Keratinocyte (primary cell): ENCODE results near the gene B3GNT5. TPM values are rescaled to one million over a fixed set of nuclear protein-coding genes. Genes with fewer than 3 reads are reported as not detected.
A peak's percentile ranks its signal among the peaks of the same experiment; 100 is the strongest.

Experiments
- DNase-seq: peaks from one replicate; pipeline ENCODE4 v3.0.0-alpha.2; 2011; ENCODE audit warnings: low read depth, missing footprints, low spot score
- FAIRE-seq: peaks from 2 replicates; lab custom pipeline; 2011; peaks lifted over from hg19 to GRCh38; lab: Jason Lieb, UNC
- H2AFZ ChIP-seq: 2 replicates; pipeline ENCODE4 v1.6.0; 2012; ENCODE audit warnings: low read length, control low read depth, inconsistent platforms; ENCODE audit not compliant: control insufficient read depth
- H3K27ac ChIP-seq: 2 replicates; pipeline ENCODE4 v1.5.1; 2011; ENCODE audit warnings: low read length; ENCODE audit not compliant: control insufficient read depth, insufficient read depth
- H3K27me3 ChIP-seq: 3 replicates; pipeline ENCODE4 v1.6.0; 2011; ENCODE audit warnings: low read length; ENCODE audit not compliant: control insufficient read depth, insufficient read depth; ENCODE audit errors: extremely low read depth
- H3K36me3 ChIP-seq, 2 experiments: 2 replicates in 1 of 2; 3 replicates in 1 of 2; pipeline ENCODE4 v1.5.1; 2011; ENCODE audit warnings: low read length in 2 of 2, mild to moderate bottlenecking in 1 of 2; ENCODE audit not compliant: control insufficient read depth in 2 of 2, insufficient read depth in 2 of 2; ENCODE audit errors: extremely low read depth in 1 of 2
- H3K4me1 ChIP-seq: 3 replicates; pipeline ENCODE4 v1.5.1; 2011; ENCODE audit warnings: low read length; ENCODE audit not compliant: control insufficient read depth, insufficient read depth; ENCODE audit errors: extremely low read depth
- H3K4me2 ChIP-seq: 3 replicates; pipeline ENCODE4 v1.6.0; 2011; ENCODE audit warnings: low read depth, low read length; ENCODE audit not compliant: control insufficient read depth, insufficient read depth; ENCODE audit errors: extremely low read depth
- H3K4me3 ChIP-seq, 3 experiments: fragments of 200-600 bp in 1 of 3; sonication (generic) in 1 of 3; 2 replicates in 2 of 3; 3 replicates in 1 of 3; pipeline ENCODE4 v1.5.1; 2011 to 2016; ENCODE audit warnings: low read length in 3 of 3, mild to moderate bottlenecking in 3 of 3, control low read depth in 2 of 3, inconsistent platforms in 1 of 3, low read depth in 1 of 3, mixed read lengths in 1 of 3, mixed run types in 1 of 3, moderate library complexity in 1 of 3; ENCODE audit not compliant: control insufficient read depth in 2 of 3, insufficient read depth in 2 of 3; ENCODE audit errors: extremely low read depth in 1 of 3
- H3K79me2 ChIP-seq: 2 replicates; pipeline ENCODE4 v1.6.0; 2012; ENCODE audit warnings: low read length; ENCODE audit not compliant: control insufficient read depth, insufficient read depth
- H3K9ac ChIP-seq: 3 replicates; pipeline ENCODE4 v1.6.0; 2011; ENCODE audit warnings: low read length; ENCODE audit not compliant: control insufficient read depth, insufficient read depth; ENCODE audit errors: extremely low read depth
- H3K9me1 ChIP-seq: 3 replicates; pipeline ENCODE4 v1.6.0; 2011; ENCODE audit warnings: low read length; ENCODE audit not compliant: control insufficient read depth, insufficient read depth; ENCODE audit errors: extremely low read depth
- H3K9me3 ChIP-seq: 2 replicates; pipeline ENCODE4 v1.5.1; 2012; ENCODE audit warnings: low read depth, low read length; ENCODE audit not compliant: control insufficient read depth
- H4K20me1 ChIP-seq: 3 replicates; pipeline ENCODE4 v1.6.0; 2011; ENCODE audit warnings: low read length; ENCODE audit not compliant: control insufficient read depth, insufficient read depth; ENCODE audit errors: extremely low read depth
- CTCF ChIP-seq, 3 experiments: IDR thresholded peaks in 1 of 3; conservative IDR thresholded peaks in 1 of 3; optimal IDR thresholded peaks in 1 of 3; 2 replicates in 2 of 3; 3 replicates in 1 of 3; pipeline versions ENCODE3 to v1.5.1; 2011; ENCODE audit warnings: low read length in 3 of 3, mild to moderate bottlenecking in 3 of 3, moderate library complexity in 2 of 3, control low read depth in 1 of 3, inconsistent platforms in 1 of 3; ENCODE audit not compliant: insufficient read depth in 2 of 3; ENCODE audit errors: extremely low read depth in 1 of 3
- EZH2 ChIP-seq: IDR thresholded peaks from one replicate; pipeline ENCODE4 v1.6.1; 2012; ENCODE audit warnings: inconsistent platforms, mild to moderate bottlenecking, low read length, moderate library complexity
- dilution Hi-C: fragments of 300-500 bp; cut with MboI; formaldehyde crosslinking; loops from one replicate; pipeline ENCODE4 v1.7.0; 2020; ENCODE audit warnings: low sequenced_read_pairs; ENCODE audit not compliant: extremely low pct_ligation_motif_present
- polyA plus RNA-seq, 5 experiments: library from polyadenylated mRNA; depleted of rRNA in 3 of 5; stranded (reverse) in 3 of 5; stranded (forward) in 1 of 5; unstranded in 1 of 5; fragments of >200 nt; gene quantifications; 1 replicate in 1 of 5; 2 replicates in 3 of 5; 3 replicates in 1 of 5; pipeline versions ENCODE4 v1.2.1 to v1.2.3, GENCODE V29; 2011 to 2012; ENCODE audit warnings: missing spikeins in 2 of 5, low read depth in 1 of 5, low replicate concordance in 1 of 5

The B3GNT5 gene
- polyA plus RNA-seq, 1 donor (not counting 4 experiments of a cell fraction or from before 2014, with no cell fraction given) = 66.6 TPM

DNA sequence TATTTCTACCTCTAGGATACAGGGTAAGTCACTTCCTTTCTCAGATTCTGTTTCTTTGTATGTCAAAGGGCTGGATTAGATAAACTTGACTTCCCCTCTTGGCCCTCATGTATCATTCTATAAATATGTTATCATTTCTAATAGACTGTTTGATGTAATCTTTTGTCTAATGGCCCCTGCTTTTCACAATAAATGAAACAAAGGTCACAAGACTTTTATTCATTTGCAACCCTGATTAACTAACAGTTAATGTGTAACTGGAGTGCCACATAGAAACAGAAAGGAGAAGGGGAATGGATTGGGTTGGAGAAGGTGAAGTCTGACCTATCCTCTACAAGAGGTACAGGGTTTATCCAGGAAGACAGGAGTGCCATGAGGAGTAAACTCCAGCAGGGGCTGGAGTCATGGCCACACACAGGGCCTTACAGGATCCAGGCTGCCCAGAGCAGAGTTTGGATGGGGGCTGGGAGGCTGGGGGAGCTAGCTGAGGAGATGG lies 8.0 kb upstream of the B3GNT5 start:
- Histone ChIP-seq H3K79me2 (no peaks in the 10 kb centered on the region), H3K9me3 (no peaks in the 10 kb centered on the region), H3K4me2 (no peak overlapping the region), H4K20me1 (no peaks in the 10 kb centered on the region), H2AFZ (peak overlapping the region; percentile 3), H3K36me3 (no peaks in the 10 kb centered on the region), H3K27me3 (no peaks in the 10 kb centered on the region), H3K27ac (no peak overlapping the region), H3K4me1 (peaks cover 3% of the 10 kb centered on the region), H3K4me3 (no peak overlapping the region), H3K9me1 (no peaks in the 10 kb centered on the region), H3K9ac (no peak overlapping the region)
- dilution Hi-C loops = no loop called here
- FAIRE-seq (no peak), DNase-seq (no peak)
- TF ChIP-seq CTCF (optimal IDR thresholded peaks at IDR 0.05 in 1 of 3, IDR thresholded peaks at IDR 0.05 in 1 of 3, conservative IDR thresholded peaks at IDR 0.05 in 1 of 3; ENCODE audit: extremely low read depth in 1 of 3, insufficient read depth in 2 of 3, low read length in 3 of 3) = no peak
- no peak for TF ChIP-seq EZH2

GRCh38 chr3:183247011-183247589 lies 6.0 kb upstream of the B3GNT5 start:
- DNase-seq (no peak), FAIRE-seq (no peak)
- Histone ChIP-seq H3K79me2 (no peaks in the 10 kb centered on the region), H3K9ac (no peak overlapping the region), H4K20me1 (no peaks in the 10 kb centered on the region), H3K4me1 (peaks cover 5% of the 10 kb centered on the region), H3K27ac (no peak overlapping the region), H3K4me3 (no peak overlapping the region), H3K36me3 (no peaks in the 10 kb centered on the region), H2AFZ (no peak overlapping the region), H3K4me2 (no peak overlapping the region), H3K27me3 (no peaks in the 10 kb centered on the region), H3K9me1 (no peaks in the 10 kb centered on the region), H3K9me3 (no peaks in the 10 kb centered on the region)
- TF ChIP-seq EZH2 = no peak
- TF ChIP-seq CTCF (optimal IDR thresholded peaks at IDR 0.05 in 1 of 3, IDR thresholded peaks at IDR 0.05 in 1 of 3, conservative IDR thresholded peaks at IDR 0.05 in 1 of 3; ENCODE audit: extremely low read depth in 1 of 3, insufficient read depth in 2 of 3, low read length in 3 of 3) = no peak
- dilution Hi-C loops = no loop called here
